Keratinocyte (primary cell): Measurements from ENCODE around the gene CACNB4.

Source experiments
- EZH2 ChIP-seq: IDR thresholded peaks from one replicate; pipeline ENCODE4 v1.6.1; 2012; ENCODE audit warnings: inconsistent platforms, mild to moderate bottlenecking, low read length, moderate library complexity
- TF ChIP-seq, protein P1 (sequence below), 3 experiments: IDR thresholded peaks in 1 of 3; conservative IDR thresholded peaks in 1 of 3; optimal IDR thresholded peaks in 1 of 3; 2 replicates in 2 of 3; 3 replicates in 1 of 3; pipeline versions ENCODE3 to v1.5.1; 2011; ENCODE audit warnings: low read length in 3 of 3, mild to moderate bottlenecking in 3 of 3, moderate library complexity in 2 of 3, control low read depth in 1 of 3, inconsistent platforms in 1 of 3; ENCODE audit not compliant: insufficient read depth in 2 of 3; ENCODE audit errors: extremely low read depth in 1 of 3

DNA sequence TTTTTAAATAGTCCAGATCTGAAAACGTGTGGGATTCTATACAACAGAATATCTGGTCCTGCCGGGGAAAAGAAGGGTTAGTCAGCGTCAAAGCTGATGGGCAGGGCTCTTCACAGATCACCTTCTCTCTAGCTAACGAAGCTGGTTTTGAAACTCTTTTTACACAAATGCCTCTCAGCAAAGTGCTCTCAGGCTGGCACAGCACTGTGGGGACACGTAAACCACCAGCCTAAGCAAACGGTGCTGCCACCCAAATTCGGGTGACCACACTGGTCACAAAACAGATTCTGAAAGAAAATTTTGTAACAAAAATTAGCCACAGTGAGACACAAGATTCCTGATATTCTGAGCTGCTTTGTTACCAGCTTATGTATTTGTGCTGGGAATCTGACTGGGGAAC is 217.5 kb downstream of the CACNB4 start:
- TF ChIP-seq, protein P1, sequence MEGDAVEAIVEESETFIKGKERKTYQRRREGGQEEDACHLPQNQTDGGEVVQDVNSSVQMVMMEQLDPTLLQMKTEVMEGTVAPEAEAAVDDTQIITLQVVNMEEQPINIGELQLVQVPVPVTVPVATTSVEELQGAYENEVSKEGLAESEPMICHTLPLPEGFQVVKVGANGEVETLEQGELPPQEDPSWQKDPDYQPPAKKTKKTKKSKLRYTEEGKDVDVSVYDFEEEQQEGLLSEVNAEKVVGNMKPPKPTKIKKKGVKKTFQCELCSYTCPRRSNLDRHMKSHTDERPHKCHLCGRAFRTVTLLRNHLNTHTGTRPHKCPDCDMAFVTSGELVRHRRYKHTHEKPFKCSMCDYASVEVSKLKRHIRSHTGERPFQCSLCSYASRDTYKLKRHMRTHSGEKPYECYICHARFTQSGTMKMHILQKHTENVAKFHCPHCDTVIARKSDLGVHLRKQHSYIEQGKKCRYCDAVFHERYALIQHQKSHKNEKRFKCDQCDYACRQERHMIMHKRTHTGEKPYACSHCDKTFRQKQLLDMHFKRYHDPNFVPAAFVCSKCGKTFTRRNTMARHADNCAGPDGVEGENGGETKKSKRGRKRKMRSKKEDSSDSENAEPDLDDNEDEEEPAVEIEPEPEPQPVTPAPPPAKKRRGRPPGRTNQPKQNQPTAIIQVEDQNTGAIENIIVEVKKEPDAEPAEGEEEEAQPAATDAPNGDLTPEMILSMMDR (optimal IDR thresholded peaks at IDR 0.05 in 1 of 3, IDR thresholded peaks at IDR 0.05 in 1 of 3, conservative IDR thresholded peaks at IDR 0.05 in 1 of 3; ENCODE audit: extremely low read depth in 1 of 3, insufficient read depth in 2 of 3, low read length in 3 of 3), result no peak
- no peak for TF ChIP-seq EZH2
